GM13976 (cell line): Measurements from ENCODE around the gene ANKRD44.
"Not testable (repeated sequence)": the region's sequence is repeated elsewhere in the genome, so short reads cannot be mapped to it uniquely, and the experiment has no call there.

Source experiments
- DNase-seq: peaks from one replicate; pipeline ENCODE4 v3.0.0; 2012; ENCODE audit warnings: low spot score
- in situ Hi-C: fragments of 300-500 bp; cut with MboI; formaldehyde crosslinking; loops from one replicate; pipeline ENCODE4 v1.12.0; 2022; ENCODE audit warnings: low sequenced_read_pairs, mixed read lengths, inconsistent platforms; ENCODE audit not compliant: unreplicated experiment
- TF ChIP-seq, protein P1 (sequence below): IDR thresholded peaks from 2 replicates; pipeline ENCODE4 v1.5.1; 2012; ENCODE audit warnings: borderline replicate concordance, mild to moderate bottlenecking; ENCODE audit not compliant: insufficient read depth; ENCODE audit errors: extremely low read depth, missing control alignments, control extremely low read depth

ANKRD44 gene

DNA sequence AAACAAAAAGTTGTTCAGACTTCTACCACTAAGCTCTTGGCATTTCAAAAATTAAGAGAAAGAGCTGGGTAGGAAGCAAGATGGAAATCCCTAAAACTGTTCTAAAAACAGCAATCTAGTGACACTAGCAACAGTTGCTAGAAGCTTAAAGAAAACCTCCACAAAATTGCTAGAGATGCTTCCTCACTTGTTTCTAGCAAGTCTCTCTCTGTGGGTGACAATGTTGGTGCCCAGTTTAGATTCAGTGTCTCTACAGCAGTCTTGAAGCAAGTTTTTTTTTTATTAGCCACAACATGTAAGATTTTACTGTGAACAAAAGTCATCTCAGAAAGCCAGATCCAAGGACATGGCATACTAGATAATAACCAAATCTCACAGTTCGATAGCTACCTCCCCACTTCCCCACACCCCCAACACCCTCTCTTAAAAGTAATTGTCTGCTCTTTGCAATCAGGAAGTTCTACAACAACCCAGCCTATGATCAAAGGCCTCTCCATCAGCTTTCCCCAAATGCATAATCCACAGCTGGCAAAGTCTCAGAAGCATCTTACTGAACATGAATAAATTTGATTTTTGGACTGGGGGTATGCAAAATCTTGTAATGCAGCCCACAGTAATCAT is 70.0 kb downstream of the ANKRD44 start:
- in situ Hi-C loops: no loop called here
- no peak for DNase-seq
- TF ChIP-seq, protein P1, sequence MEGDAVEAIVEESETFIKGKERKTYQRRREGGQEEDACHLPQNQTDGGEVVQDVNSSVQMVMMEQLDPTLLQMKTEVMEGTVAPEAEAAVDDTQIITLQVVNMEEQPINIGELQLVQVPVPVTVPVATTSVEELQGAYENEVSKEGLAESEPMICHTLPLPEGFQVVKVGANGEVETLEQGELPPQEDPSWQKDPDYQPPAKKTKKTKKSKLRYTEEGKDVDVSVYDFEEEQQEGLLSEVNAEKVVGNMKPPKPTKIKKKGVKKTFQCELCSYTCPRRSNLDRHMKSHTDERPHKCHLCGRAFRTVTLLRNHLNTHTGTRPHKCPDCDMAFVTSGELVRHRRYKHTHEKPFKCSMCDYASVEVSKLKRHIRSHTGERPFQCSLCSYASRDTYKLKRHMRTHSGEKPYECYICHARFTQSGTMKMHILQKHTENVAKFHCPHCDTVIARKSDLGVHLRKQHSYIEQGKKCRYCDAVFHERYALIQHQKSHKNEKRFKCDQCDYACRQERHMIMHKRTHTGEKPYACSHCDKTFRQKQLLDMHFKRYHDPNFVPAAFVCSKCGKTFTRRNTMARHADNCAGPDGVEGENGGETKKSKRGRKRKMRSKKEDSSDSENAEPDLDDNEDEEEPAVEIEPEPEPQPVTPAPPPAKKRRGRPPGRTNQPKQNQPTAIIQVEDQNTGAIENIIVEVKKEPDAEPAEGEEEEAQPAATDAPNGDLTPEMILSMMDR: no peak

DNA sequence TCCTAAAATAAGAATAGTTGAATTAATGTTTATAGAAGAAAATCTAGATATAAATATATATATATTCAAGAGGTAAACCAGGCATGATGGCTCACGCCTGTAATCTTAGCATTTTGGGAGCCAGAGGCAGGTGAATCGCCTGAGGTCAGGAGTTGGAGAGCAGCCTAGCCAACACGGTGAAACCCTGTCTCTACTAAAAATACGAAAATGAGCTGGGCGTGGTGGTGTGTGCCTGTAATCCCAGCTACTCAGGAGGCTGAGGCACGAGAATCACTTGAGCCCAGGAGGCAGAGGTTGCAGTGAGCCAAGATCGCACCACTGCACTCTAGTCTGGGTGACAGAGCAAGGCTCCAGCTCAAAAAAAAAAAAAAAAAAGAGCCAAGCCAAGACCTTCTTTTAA is 70.6 kb downstream of the ANKRD44 start:
- in situ Hi-C loops, DNase-seq: not testable (repeated sequence)

DNA sequence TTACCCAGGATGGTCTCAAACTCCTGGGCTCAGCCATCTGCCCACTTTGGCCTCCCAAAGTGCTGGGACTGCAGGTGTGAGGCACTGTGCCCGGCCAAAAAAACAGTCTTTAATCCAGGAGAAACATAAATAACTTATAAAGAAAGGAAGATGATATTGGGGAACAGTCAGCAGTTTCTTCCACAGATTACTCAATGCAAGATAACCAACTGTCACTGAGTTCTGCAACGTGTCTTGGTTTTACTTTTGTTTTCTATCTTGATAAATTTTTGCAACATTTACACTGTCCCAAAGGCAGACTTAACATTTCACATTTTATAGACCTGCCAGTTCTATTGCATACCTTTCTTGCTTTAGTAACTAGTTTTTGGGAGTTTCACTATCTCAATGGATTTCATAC is 71.1 kb downstream of the ANKRD44 start:
- TF ChIP-seq, protein P1: no peak
- peak; percentile 62 for DNase-seq
- in situ Hi-C loops: no loop called here

DNA sequence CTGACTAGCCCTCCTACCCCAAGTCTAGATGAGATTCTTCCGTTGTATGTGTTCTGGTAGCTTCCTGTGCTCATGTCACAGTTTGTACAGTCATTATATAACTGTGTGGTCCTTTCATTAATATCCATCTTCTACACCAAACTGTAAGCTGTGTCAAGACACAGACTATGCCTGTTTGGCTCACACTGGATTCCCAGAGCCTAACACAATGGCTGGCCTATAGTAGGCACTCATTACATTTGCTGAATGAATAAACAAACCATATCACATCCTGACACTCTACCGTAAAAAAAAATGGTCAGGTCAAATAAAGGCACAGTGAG is 72.6 kb downstream of the ANKRD44 start:
- TF ChIP-seq, protein P1: no peak
- in situ Hi-C loops: no loop called here
- peak; percentile 36 for DNase-seq

DNA sequence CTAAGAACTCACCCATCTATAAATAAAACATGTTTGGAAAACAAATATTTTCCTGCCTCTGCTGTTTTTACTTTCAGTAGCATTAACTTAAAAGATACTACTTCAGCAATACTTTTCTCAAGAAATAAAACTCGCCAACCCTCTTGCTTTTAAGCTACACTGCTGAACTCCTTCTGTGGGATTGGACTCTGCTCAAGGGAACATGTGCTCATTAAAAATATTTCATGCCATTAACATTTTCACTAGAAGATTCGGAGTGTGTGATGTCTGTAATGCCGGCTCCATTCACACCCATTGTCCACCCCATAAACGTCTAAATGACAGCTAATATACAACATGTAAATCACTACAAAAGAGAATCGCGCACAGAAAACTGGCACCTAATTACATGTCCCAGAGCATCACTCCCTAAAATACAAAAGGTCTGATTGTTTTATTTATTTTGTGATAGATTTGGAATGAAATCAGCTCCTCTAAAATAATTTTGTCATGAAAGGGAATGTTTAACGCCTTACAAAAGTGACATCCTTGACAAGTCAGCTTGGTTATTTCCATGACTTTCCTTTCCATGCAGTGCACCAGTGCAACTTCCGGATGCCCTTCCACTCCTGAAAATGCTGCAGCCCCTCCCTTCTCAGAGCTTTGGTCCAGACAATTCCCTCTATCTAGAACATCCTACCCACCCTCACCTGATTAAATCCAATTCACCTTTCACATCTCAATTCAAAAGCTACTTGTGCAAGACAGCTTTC is 73.1 kb downstream of the ANKRD44 start:
- TF ChIP-seq, protein P1: no peak

DNA sequence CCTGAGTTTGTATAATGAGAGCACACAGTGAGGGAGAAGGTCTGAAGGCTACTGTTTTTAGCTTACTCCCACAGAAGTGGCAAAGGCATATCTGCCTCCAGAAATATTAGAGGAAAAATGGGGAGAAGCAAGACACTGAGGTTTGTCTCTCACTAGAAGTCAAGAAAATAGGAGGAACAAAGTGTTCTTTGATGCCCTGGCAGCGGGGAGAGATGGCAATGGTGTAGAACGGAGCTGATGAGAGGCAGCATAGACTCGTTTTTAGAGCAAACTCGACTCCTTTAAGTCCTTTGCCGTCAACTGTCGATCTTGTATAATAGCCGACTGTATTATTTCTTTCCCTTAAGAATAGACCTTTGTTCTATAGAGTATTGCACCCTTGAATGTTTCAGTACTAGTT is 73.8 kb downstream of the ANKRD44 start:
- in situ Hi-C loops: no loop called here
- TF ChIP-seq, protein P1: no peak
- no peak for DNase-seq

More for the DNA sequence above, 73.1 kb downstream of the ANKRD44 start:
- no peak for DNase-seq
- in situ Hi-C loops: no loop called here

DNA sequence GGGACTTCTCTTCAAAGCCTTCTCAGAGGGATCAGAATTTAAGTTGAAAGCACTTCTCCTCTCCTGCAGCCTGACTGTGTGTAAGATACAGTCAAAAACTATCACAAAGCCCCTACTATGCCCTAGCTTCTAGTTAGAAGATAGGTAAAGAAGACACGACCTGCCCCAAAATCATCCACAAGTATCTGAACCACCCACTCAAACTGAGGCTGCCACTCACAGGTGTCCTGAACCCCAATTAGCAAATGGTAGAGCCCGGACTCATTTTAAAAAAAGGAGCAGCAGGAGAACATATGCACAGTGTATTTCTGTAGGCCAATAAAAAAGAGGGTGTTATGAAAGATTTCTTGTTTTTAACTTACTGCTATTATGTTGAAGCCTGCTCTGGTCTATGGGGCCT is 74.4 kb downstream of the ANKRD44 start:
- DNase-seq: no peak
- in situ Hi-C loops: no loop called here
- TF ChIP-seq, protein P1: no peak
